ENCODE data around the gene ADGRL1.

DNA sequence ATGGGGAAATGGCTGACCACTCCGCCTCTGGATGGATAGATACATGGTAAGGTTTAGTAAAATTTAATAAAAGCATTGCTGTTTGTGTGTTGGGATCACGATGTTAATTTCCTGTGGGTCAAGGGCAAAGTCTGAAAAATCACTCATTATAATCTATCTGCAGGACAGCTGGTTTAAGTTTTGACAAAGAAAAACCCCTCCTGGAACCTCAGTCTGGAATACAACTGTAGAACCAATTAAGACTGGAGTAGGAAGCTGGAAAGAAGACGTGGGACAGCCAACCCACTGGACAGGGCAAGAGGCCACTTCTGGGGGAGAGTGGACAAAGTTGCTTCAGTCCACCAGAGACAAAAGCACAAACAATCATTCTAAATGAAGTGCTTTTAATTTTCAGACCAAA, 86.8 kb downstream of the ADGRL1 start:
- no peak for TF ChIP-seq SUZ12 (IDR thresholded peaks at IDR 0.05; ENCODE audit: extremely low read depth, insufficient read depth, insufficient read length)
- no peak for TF ChIP-seq ZNF274 (IDR thresholded peaks at IDR 0.05; ENCODE audit: low read depth, low read length)
- TF ChIP-seq YY1 (IDR thresholded peaks at IDR 0.05; ENCODE audit: insufficient read depth, insufficient read length), result no peak

Data from NT2/D1 (cell line).